NT2/D1 (cell line): ENCODE results near the gene ZNF565.

Source experiments
- SUZ12 ChIP-seq: IDR thresholded peaks from 2 replicates; pipeline ENCODE4 v1.6.1; 2011; ENCODE audit not compliant: insufficient read length, insufficient read depth; ENCODE audit errors: extremely low read depth
- YY1 ChIP-seq: IDR thresholded peaks from 2 replicates; pipeline ENCODE4 v1.6.1; 2011; ENCODE audit not compliant: insufficient read length, insufficient read depth
- ZNF274 ChIP-seq: IDR thresholded peaks from 2 replicates; pipeline ENCODE4 v1.6.1; 2011; ENCODE audit warnings: mild to moderate bottlenecking, low read depth, low read length

GRCh38 chr19:36259211-36259610 is 44.7 kb upstream of the ZNF565 start:
- TF ChIP-seq SUZ12: no peak
- no peak for TF ChIP-seq ZNF274
- TF ChIP-seq YY1: no peak
